Measurements from ENCODE around the gene GABRA5. TPM values are rescaled to one million over a fixed set of nuclear protein-coding genes. Genes with fewer than 3 reads are reported as not detected.

Gene GABRA5
- total and polyA plus RNA-seq, 2 donors (not counting 1 experiment from before 2014, with no cell fraction given), result not detected

DNA sequence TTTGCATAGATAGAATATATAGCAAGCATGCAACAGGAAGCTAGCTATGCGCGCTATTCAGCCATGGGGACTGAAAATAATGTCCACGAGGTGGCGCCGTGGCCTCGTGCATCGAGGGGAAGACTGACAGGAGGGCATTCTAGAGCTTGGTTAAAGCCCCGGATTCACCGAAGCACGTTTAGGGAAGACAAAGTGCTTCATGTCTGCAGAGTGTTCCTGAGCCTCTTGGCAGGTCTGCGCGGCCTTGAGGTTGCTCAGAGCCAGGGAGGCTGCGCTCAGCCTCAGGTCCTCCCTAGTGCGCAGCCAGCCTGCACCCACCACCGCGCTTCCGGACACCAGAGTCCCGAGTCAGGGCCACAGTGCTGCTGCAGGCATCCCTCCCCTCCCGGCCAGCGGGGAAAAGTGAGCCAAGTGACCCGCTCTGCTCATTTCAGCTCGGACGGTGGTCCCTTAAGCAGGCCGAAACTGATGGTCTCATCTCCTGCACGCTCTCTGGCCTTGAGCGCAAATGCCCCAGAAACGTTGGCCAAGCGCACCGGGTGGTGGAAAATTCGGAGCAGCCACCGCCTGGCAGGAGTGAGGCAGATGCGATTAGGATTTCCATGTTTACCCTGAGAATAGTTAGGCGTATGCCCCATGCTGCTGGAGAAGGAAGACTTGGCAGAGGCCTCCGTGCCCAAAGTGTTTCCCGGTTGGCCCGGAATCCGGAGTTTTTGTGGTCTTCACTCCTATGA is 24.8 kb downstream of the GABRA5 start:
- intact Hi-C loops (cut with micrococcal nuclease), result no loop called here
- Histone ChIP-seq H3K27me3 (replicated peaks in 1 of 4; ENCODE audit: control extremely low read depth in 1 of 4, control insufficient read depth in 3 of 4, insufficient read depth in 4 of 4, low read length in 3 of 4) (peaks cover 0 to 7% (median 0%) of the 10 kb centered on the region in 4 experiments), H3K27ac (ENCODE audit: low read length in 2 of 2) (no peak overlapping the region), H4K20me1 (ENCODE audit: control insufficient read depth, insufficient read depth, low read length, poor library complexity, severe bottlenecking) (no peaks in the 10 kb centered on the region), H3K4me1 (ENCODE audit: control insufficient read depth in 2 of 2, insufficient read depth in 2 of 2, low read length in 2 of 2) (no peaks in the 10 kb centered on the region), H3K36me3 (replicated peaks in 1 of 2; ENCODE audit: control extremely low read depth in 1 of 2, control insufficient read depth in 1 of 2, extremely low read depth in 1 of 2, insufficient read depth in 2 of 2, low read length in 1 of 2) (no peaks in the 10 kb centered on the region), H2AFZ (ENCODE audit: insufficient read depth, low read depth, low read length, poor library complexity, severe bottlenecking) (no peak overlapping the region), H3K9ac (ENCODE audit: low read length) (no peak overlapping the region), H3K4me2 (replicated peaks; ENCODE audit: low read depth, low read length, poor library complexity, severe bottlenecking) (no peak overlapping the region), H3K79me2 (ENCODE audit: control insufficient read depth, insufficient read depth, low read length) (no peaks in the 10 kb centered on the region), H3K4me3 (ENCODE audit: control extremely low read depth in 1 of 5, extremely low read depth in 1 of 5, insufficient read depth in 1 of 5, low read depth in 2 of 5, low read length in 4 of 5) (no peak overlapping the region), H3K9me3 (ENCODE audit: control extremely low read depth in 1 of 3, control insufficient read depth in 2 of 3, insufficient read depth in 1 of 3, low read length in 2 of 3) (peaks cover 0 to 15% (median 0%) of the 10 kb centered on the region in 3 donors)
- H3K4me3 Mint-ChIP-seq, result no peak overlapping the region
- CTCF ChIA-PET, result interaction anchor here (0.9 kb wide), 1 partner anchor 160 kb away, joined by 3 read pairs; no protein-coding TSS in a partner anchor
- DNase-seq, result peak; percentile 7
- H3K4me1 Mint-ChIP-seq, result no peaks in the 10 kb centered on the region
- no peak overlapping the region for H3K27ac Mint-ChIP-seq
- H3K27me3 Mint-ChIP-seq, result no peaks in the 10 kb centered on the region
- ATAC-seq (ENCODE audit: low read depth), result no peak
- POLR2A ChIA-PET, result no interaction called here
- 13% methylated on average over 37 of the region's 37 CpGs for WGBS (ENCODE audit: insufficient coverage)
- H3K9me3 Mint-ChIP-seq (ENCODE audit: insufficient read depth), result no peaks in the 10 kb centered on the region
- TF ChIP-seq, protein P1, sequence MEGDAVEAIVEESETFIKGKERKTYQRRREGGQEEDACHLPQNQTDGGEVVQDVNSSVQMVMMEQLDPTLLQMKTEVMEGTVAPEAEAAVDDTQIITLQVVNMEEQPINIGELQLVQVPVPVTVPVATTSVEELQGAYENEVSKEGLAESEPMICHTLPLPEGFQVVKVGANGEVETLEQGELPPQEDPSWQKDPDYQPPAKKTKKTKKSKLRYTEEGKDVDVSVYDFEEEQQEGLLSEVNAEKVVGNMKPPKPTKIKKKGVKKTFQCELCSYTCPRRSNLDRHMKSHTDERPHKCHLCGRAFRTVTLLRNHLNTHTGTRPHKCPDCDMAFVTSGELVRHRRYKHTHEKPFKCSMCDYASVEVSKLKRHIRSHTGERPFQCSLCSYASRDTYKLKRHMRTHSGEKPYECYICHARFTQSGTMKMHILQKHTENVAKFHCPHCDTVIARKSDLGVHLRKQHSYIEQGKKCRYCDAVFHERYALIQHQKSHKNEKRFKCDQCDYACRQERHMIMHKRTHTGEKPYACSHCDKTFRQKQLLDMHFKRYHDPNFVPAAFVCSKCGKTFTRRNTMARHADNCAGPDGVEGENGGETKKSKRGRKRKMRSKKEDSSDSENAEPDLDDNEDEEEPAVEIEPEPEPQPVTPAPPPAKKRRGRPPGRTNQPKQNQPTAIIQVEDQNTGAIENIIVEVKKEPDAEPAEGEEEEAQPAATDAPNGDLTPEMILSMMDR (IDR thresholded peaks at IDR 0.05), result peak; percentile 9
- no peak for TF ChIP-seq EZH2 (IDR thresholded peaks at IDR 0.05; ENCODE audit: borderline replicate concordance, insufficient read depth, low read depth, low read length, poor library complexity, severe bottlenecking)

DNA sequence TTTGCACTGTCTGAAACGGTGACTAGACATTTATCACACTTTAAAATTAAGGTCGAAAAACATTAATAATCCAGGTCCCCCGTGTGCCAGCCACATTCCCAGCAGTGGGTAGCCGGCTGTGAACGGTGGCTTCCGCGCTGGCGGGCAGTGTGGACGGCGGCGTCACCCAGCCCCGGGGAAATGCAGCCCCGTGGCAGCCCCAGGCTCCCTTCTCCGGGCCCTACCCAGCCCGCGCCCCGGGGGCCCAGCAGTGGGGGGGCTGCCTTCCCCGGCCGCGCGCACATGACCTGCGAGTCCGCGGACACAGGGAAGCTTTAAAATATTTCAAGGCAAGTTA is 25.3 kb downstream of the GABRA5 start:
- POLR2A ChIA-PET, result no interaction called here
- no peak overlapping the region for H3K4me3 Mint-ChIP-seq
- Histone ChIP-seq H3K79me2 (ENCODE audit: control insufficient read depth, insufficient read depth, low read length) (no peaks in the 10 kb centered on the region), H3K27ac (ENCODE audit: low read length in 2 of 2) (no peak overlapping the region), H3K4me3 (ENCODE audit: control extremely low read depth in 1 of 5, extremely low read depth in 1 of 5, insufficient read depth in 1 of 5, low read depth in 2 of 5, low read length in 4 of 5) (no peak overlapping the region), H3K36me3 (replicated peaks in 1 of 2; ENCODE audit: control extremely low read depth in 1 of 2, control insufficient read depth in 1 of 2, extremely low read depth in 1 of 2, insufficient read depth in 2 of 2, low read length in 1 of 2) (no peaks in the 10 kb centered on the region), H3K9me3 (ENCODE audit: control extremely low read depth in 1 of 3, control insufficient read depth in 2 of 3, insufficient read depth in 1 of 3, low read length in 2 of 3) (peaks cover 0 to 15% (median 0%) of the 10 kb centered on the region in 3 donors), H3K4me1 (ENCODE audit: control insufficient read depth in 2 of 2, insufficient read depth in 2 of 2, low read length in 2 of 2) (no peaks in the 10 kb centered on the region), H2AFZ (ENCODE audit: insufficient read depth, low read depth, low read length, poor library complexity, severe bottlenecking) (no peak overlapping the region), H3K27me3 (replicated peaks in 1 of 4; ENCODE audit: control extremely low read depth in 1 of 4, control insufficient read depth in 3 of 4, insufficient read depth in 4 of 4, low read length in 3 of 4) (peaks cover 0 to 7% (median 0%) of the 10 kb centered on the region in 4 experiments), H3K9ac (ENCODE audit: low read length) (no peak overlapping the region), H4K20me1 (ENCODE audit: control insufficient read depth, insufficient read depth, low read length, poor library complexity, severe bottlenecking) (no peaks in the 10 kb centered on the region), H3K4me2 (replicated peaks; ENCODE audit: low read depth, low read length, poor library complexity, severe bottlenecking) (no peak overlapping the region)
- TF ChIP-seq, protein P1 (IDR thresholded peaks at IDR 0.05), result no peak
- TF ChIP-seq EZH2 (IDR thresholded peaks at IDR 0.05; ENCODE audit: borderline replicate concordance, insufficient read depth, low read depth, low read length, poor library complexity, severe bottlenecking), result no peak
- H3K27me3 Mint-ChIP-seq, result no peaks in the 10 kb centered on the region
- CTCF ChIA-PET, result no interaction called here
- ATAC-seq (ENCODE audit: low read depth) (no peak), DNase-seq (no peak)
- 19% methylated on average over 23 of the region's 24 CpGs for WGBS (ENCODE audit: insufficient coverage)
- no peaks in the 10 kb centered on the region for H3K4me1 Mint-ChIP-seq
- no peaks in the 10 kb centered on the region for H3K9me3 Mint-ChIP-seq (ENCODE audit: insufficient read depth)
- intact Hi-C loops (cut with micrococcal nuclease), result no loop called here
- H3K27ac Mint-ChIP-seq, result no peak overlapping the region

Measured in B cell (primary cell).